HFFc6 (cell line): ENCODE measurements around the gene SPINK9. TPM values are rescaled to one million over a fixed set of nuclear protein-coding genes. Genes with fewer than 3 reads are reported as not detected.

Source experiments
- DNase-seq: peaks from one replicate; pipeline ENCODE4 v3.0.0-alpha.2; 2018
- H3K27ac Mint-ChIP-seq: 2 replicates; pipeline ENCODE4 v1.8.0; 2020; ENCODE audit warnings: mild to moderate bottlenecking, mixed read lengths
- H3K27me3 Mint-ChIP-seq: 2 replicates; pipeline ENCODE4 v1.8.0; 2021; ENCODE audit warnings: mild to moderate bottlenecking, moderate library complexity, mixed read lengths; ENCODE audit not compliant: insufficient read depth
- H3K36me3 Mint-ChIP-seq: 2 replicates; pipeline ENCODE4 v1.8.0; 2021; ENCODE audit warnings: low read depth, mixed read lengths
- H3K4me1 Mint-ChIP-seq: 2 replicates; pipeline ENCODE4 v1.8.0; 2020; ENCODE audit warnings: low read depth, mixed read lengths
- H3K4me3 Mint-ChIP-seq: 2 replicates; pipeline ENCODE4 v1.8.0; 2020; ENCODE audit warnings: mild to moderate bottlenecking, moderate library complexity, mixed read lengths
- H3K9me3 Mint-ChIP-seq: 2 replicates; pipeline ENCODE4 v1.8.0; 2020; ENCODE audit warnings: mild to moderate bottlenecking, mixed read lengths
- CTCF ChIP-seq: fragments of 200-600 bp; sonication (generic); IDR thresholded peaks from 2 replicates; pipeline ENCODE4 v1.5.0; 2021; ENCODE audit warnings: antibody characterized with exemption, mild to moderate bottlenecking
- total RNA-seq, 6 experiments: library from RNA; stranded (reverse); fragmentation: NEBNext Ultra II Directional; extraction: Animal tissue kit (Norgen Biotek cat#: 25700); gene quantifications; 2 replicates in 1 of 6; 3 replicates in 5 of 6; pipeline ENCODE4 v1.2.3, GENCODE V29; 2021

SPINK9 gene
- total RNA-seq, 6 experiments from 2014 or later, result not detected

GRCh38 chr5:148379340-148379739, 44.0 kb downstream of the SPINK9 start:
- H3K9me3 Mint-ChIP-seq, result no peaks in the 10 kb centered on the region

GRCh38 chr5:148381906-148382305, 46.5 kb downstream of the SPINK9 start:
- no peak overlapping the region for H3K4me3 Mint-ChIP-seq
- TF ChIP-seq CTCF, result no peak
- no peak overlapping the region for H3K27ac Mint-ChIP-seq
- no peak for DNase-seq
- H3K9me3 Mint-ChIP-seq, result no peaks in the 10 kb centered on the region
- peaks cover 46% of the 10 kb centered on the region for H3K4me1 Mint-ChIP-seq
- peaks cover 15% of the 10 kb centered on the region; the same call in 1 of the 2 replicates for H3K36me3 Mint-ChIP-seq
- no peaks in the 10 kb centered on the region for H3K27me3 Mint-ChIP-seq

More at GRCh38 chr5:148379340-148379739, 44.0 kb downstream of the SPINK9 start:
- DNase-seq, result no peak
- peaks cover 4% of the 10 kb centered on the region; the same call in 1 of the 2 replicates for H3K36me3 Mint-ChIP-seq
- H3K4me3 Mint-ChIP-seq, result no peak overlapping the region
- peaks cover 26% of the 10 kb centered on the region for H3K4me1 Mint-ChIP-seq
- no peak for TF ChIP-seq CTCF
- no peaks in the 10 kb centered on the region for H3K27me3 Mint-ChIP-seq
- H3K27ac Mint-ChIP-seq, result no peak overlapping the region

- Mint-ChIP-seq H3K4me3 (peak overlapping the region; percentile 99), H3K27ac (peak overlapping the region; percentile 97), H3K9me3 (no peaks in the 10 kb centered on the region), H3K27me3 (no peaks in the 10 kb centered on the region), H3K4me1 (peaks cover 57% of the 10 kb centered on the region), H3K36me3 (peaks cover 19% of the 10 kb centered on the region; the same call in 1 of the 2 replicates)
- no peak for TF ChIP-seq CTCF
- DNase-seq, result no peak
Measured at GRCh38 chr5:148382961-148383360, 47.6 kb downstream of the SPINK9 start.

- H3K4me1 Mint-ChIP-seq, result peaks cover 65% of the 10 kb centered on the region
- peak within 1 kb of the TSS; percentile 97 for H3K27ac Mint-ChIP-seq
Measured at GRCh38 chr5:148383564-148384379, 48.4 kb downstream of the SPINK9 start, which contains the start of gene FBXO38. Gene FBXO38 (plus strand): TSS chr5:148383958. CDS start chr5:148394777, 10,819 bp downstream.

GRCh38 chr5:148384380-148384737, 49.0 kb downstream of the SPINK9 start:
- no peak for DNase-seq
- Mint-ChIP-seq H3K4me3 (peak overlapping the region; percentile 99), H3K9me3 (no peaks in the 10 kb centered on the region), H3K27me3 (no peaks in the 10 kb centered on the region), H3K27ac (peak overlapping the region; percentile 97), H3K4me1 (peaks cover 67% of the 10 kb centered on the region), H3K36me3 (peaks cover 25% of the 10 kb centered on the region)
- TF ChIP-seq CTCF, result no peak

More at GRCh38 chr5:148383564-148384379, 48.4 kb downstream of the SPINK9 start, which contains the start of gene FBXO38:
- Mint-ChIP-seq H3K27me3 (no peaks in the 10 kb centered on the region), H3K4me3 (peak within 1 kb of the TSS; percentile 99), H3K9me3 (no peaks in the 10 kb centered on the region), H3K36me3 (peaks cover 23% of the 10 kb centered on the region)
- peak; percentile 21 for TF ChIP-seq CTCF
- peak; percentile 94 for DNase-seq
